HG03025 (cell line): Measurements from ENCODE around the gene PVALEF.

ENCODE experiments used
- ATAC-seq: cut with Tn5 transposase; IDR thresholded peaks from one replicate; pipeline ENCODE4 v1.9.1; 2021; ENCODE audit warnings: mild to moderate bottlenecking, moderate library complexity; ENCODE audit not compliant: unreplicated experiment, low FRiP score

PVALEF gene

DNA sequence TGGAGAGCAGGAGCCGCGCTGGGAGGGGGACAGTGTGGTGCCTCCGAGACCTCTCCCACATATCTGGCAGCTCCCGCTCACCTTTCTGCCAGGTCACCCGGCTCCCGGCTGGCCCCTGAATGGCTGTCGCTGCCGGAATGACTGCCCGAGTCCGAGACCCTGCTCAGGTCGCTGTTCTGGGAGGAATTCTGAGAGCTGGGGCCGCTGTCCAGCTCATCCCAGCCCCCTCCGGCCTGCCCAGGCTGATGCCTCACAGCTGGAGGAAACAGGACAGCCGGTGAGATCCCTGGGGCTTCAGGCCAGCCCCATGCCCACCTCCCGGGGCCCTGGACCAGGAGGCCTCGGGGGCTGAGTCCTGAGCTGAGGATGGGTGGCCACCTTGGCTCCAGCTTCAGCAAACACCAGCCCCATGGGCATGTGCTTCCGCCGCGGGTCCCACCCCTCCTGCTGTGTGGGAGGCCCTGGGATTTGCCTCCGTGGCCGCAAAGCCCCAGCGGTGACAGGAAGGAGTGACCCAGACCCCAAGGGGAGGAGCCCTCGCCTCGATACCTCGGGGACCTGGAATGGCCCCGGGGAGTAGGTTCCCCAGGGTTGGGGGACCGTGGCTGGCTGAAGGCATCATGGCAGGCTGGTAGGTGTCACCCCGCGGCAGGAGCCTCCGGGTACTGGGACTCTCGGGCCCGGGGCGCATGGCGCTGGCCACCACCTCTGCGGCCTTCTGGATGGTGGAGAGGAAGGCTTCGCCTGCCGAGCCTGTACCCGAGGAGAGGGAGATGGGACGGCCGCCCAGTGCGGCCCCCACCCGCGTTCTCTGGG is 66.7 kb downstream of the PVALEF start:
- no peak for ATAC-seq
